Left renal cortex interstitium (tissue), 4 donors: ENCODE results near the gene SIAH2. TPM values are rescaled to one million over a fixed set of nuclear protein-coding genes. Genes with fewer than 3 reads are reported as not detected.

Experiments used
- DNase-seq, 4 donors: peaks; one replicate each; pipeline ENCODE4 v3.0.0-alpha.2; 2013; ENCODE audit warnings: low read depth in 4 of 4, low spot score in 2 of 4, missing footprints in 1 of 4
- polyA plus RNA-seq, 4 donors: library from polyadenylated mRNA; unstranded; fragments of 120-200 nt; gene quantifications; one replicate each; pipeline ENCODE4 v1.2.1, GENCODE V29; 2013; ENCODE audit not compliant: insufficient read length in 4 of 4

SIAH2 gene
- polyA plus RNA-seq, 4 donors, result 16.8 to 20.2 (median 18.8) TPM

DNA sequence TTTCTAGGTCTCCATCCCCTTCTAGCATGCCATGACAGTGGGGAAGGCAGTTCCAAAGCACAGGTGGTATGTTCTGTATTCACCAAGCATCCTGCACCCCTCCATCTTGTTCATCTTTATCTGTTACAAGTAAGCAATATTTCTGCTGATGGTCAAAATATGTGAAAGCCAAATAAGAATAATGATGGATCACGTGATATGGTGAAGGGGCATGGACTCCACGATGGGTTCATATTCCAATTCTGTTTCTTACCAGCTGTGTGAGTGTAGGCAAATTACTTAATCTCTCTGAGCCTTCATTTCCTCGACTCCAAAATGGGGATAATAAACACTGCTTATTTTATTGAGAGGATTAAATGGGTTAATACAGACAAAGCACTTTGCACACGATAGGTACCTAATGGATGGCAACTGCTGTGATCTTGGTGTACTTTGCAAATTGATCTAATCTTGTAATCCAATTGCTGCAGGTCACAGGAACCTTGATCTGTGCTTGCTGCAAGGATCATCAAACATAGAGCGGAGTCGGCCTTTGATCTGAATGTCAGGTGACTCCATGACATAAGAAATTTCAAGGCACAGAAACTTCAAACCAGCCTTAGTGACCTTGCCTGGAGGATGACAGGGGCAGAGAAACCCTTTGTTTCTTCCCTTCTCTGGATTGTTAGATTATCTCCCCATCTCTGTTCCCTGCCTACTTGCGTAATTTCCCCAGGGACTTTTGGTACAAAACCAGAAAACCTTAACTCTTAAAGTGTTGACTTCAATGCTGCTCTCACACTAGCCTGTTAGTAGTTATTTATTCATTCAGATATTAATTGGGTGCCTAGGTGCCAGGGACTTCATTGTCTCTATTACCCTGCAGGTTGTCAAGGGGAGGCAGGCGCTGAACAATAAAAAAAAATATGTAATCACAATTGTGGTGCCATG, 25.8 kb downstream of the SIAH2 start:
- DNase-seq, result no peak

DNA sequence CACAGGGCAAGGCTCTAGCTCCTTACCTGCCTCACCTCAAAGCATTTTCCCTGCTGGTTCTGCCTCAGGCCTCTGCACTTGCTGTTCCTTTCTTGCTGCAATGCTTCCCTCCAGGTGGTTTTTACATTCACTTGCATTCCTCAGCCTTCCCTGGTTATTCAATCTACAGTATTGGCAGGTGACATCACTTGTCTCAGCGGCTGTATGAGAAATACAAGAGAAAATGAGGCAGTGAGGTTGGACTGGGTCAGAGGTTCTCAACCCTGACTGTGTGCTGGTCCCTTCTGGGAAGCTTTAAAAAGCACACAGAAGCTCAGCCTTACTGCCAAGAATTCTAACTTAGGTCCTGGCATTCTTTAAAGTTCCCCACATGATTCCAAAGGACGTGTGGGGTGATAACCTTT, 26.7 kb downstream of the SIAH2 start:
- no peak for DNase-seq

DNA sequence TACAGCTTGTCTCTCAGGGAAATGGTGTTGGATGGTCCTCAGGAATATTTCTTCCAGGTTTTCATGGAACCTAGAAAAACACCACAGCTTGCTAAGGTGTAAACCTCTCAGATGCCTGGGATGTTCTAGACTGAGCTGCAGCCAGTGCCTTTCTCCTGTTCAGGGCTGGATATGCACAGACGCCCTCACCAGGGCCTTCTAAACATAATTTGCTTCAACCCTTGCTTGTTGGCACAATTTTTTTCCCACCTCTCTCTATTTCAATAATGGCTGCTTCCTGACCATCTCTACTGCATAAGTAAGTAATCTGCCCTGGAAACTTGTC, 28.2 kb downstream of the SIAH2 start:
- DNase-seq, result no peak

DNA sequence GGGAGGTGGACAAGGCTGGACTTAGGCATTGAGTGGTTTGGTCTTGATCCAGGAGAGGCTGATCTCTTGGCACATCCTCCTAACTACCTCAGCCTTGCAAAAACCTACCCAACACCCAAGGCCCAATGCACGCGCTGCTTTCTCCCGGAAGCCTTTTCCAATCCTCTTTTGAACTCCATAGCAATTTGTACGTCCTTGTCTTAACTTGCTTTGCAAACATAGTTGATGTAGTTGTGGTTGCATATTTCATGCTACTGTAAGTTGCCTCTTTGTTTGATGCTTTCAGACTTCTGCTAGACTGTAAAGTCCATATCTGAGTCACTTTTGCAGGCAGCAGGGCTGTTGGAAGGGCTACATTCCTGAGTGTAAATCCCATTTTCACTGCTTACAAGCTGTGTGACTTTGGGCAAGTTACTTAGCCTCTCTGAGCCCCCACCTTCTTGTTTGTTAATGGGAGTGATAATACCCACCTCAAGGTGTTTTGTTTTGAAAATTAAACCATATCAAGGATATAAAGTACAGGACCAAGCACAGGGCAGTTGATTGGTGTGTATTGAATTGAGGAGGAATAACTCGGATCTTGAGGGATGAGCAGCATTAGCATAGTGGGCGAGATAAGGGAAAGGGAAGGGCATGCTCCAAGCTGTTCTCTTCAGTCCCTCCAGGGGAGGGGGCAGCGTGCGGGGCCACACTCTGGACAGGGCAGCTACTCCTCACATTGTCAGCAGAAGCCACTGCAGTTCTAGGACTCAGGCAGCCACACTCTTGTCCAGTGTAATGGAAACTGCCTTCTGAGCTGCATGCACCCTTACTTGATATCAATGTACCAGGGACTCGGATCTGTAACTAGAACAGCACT, 28.8 kb downstream of the SIAH2 start:
- DNase-seq, result no peak

DNA sequence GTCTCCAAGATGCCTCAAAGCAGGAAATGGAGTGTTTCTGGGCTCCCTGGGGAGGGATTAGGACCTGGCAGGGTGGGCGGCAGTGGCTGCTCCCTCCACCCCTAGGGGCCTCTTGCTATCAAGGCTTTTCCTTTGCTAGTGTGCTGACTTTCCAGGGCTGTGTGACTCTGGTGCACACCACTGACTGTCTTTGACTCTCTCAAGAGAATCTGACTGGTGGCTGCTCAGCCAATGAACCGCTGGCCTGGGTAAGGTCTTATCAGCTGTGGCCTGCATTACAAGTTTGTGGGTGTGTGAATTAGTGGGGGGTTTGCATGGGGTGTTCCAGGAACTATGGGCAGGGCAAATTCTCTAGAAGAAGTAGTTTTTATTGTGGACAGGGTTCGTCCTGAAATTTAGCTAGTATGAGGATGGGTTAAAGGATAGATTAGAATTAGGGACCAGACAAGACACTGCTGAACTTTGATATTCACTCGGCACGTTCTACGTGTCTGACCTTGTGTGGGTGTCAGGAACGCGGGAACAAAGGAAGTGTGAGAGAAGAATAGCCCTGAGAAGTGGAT, 29.5 kb downstream of the SIAH2 start:
- no peak for DNase-seq

DNA sequence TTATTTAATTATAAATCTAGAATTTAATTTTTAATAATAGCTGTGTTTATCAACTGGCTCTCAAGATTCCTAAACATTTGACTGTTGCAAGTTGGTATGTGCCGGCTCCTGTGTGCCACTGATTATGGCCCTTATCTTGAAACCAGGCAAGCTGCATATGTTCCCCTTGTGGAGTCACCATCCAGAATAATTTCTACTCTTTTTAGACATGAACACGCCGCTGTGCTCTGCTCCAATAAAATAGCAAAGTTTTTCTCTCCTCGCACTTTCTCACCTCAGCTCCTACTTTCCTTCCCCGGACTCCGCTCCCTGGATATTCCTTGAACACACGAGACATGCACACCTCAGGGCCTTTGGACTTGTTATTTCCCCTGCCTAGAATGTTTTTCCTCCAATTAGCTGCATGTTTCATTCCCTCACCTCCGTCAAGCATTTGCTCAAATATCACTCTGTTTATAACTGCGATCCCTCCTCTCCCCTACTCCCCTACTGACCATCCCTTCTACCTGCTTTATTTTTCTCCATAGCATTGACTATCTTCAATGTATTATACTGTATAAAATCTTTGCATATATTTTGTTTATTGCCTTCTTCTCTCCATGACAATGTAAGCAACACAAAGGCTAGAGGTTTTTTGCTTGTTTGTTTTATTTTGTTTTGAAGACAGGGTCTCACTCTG, 33.1 kb downstream of the SIAH2 start:
- no peak for DNase-seq

DNA sequence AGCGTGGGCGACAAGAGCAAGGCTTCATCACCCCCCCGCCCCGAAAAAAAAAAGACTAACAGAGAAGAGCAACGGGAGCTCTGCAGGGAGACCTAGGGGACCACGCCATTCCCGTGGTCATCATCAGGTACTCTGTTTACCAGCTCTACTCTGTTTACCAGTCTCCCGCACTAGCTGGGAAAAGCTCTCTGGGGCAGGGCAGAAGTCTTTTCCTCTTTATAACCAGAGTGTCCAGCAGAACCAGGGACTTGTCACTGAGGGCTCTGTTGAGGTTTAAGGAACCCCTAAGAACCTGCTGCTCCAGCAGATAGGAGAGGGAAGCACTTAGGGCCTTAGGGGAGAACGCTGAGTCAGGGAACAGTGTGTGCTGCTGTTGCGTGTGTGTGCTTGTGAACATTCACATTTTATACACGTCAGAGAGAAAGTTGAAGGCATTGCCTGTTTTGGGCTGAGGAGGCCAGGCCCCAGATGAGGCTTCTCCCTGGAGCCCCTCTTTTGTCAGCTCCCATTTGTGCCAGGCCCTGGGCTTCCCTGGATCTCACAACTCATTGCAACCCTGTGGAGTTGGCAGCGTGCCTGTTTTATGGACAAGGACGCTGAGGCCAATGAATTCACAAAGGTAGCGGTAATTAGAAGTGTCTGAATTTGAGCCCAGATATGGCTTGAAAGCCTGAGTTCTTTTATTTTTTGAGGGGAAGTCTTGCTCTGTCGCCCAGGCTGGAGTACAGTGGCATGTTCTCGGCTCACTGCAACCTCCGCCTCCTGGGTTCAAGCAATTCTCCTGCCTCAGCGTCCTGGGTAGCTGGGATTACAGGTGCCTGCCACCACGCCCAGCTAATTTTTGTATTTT, 35.1 kb downstream of the SIAH2 start:
- no peak for DNase-seq

DNA sequence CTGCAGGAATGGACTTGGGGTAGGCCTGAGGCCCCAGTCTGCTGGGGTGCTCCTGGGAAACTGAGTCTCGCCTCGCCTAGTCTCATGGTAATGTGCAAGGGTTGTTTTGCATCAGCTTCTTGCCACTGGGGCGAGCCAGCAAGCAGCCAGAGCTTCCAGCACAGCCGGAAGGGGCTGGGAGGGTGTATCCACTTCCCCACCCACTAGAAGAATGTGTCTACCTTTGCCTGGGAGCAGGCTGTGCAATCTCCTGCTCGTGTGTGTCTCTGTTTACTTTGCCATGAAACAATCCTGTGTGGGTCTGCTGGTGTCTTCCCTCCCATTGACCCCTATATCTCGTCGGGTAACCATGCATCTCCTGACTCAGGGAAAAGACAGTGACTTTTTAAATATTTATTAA, 37.4 kb downstream of the SIAH2 start:
- DNase-seq, result no peak

DNA sequence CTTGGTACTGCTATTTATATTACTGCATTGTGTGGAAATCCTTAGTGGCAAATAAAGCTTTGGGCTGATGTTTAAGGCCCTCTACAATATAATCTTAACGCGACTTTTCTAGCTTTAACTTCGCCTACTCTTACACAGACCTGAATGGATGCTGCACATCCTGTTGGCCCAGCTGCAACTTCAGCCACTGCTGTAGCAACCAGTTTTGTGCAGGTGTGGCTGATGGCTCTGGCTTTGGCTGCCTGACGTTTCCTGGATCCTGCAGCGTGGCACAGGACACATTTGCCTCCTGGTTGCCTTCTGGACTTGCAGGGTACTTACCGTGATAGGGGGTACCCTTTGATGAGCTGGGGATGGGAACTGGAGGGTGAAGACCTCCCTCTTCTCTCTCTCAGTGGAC, 39.0 kb downstream of the SIAH2 start:
- no peak for DNase-seq

DNA sequence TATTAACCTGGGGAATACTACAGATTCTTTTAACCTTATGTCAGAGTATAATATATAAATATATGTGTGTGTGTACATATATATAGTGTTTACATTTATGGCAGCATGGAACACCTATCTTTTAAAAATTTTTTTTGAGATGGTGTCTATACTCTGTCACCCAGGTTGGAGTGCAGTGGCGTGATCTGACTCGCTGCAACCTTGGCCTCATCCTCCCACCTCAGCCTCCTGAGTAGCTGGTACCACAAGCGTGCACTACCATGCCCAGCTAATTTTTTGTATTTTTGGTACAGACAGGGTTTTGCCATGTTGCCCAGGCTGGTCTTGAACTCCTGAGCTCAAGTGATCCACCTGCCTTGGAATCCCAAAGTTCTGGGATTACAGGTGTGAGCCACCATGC, 40.7 kb downstream of the SIAH2 start:
- DNase-seq, result no peak

DNA sequence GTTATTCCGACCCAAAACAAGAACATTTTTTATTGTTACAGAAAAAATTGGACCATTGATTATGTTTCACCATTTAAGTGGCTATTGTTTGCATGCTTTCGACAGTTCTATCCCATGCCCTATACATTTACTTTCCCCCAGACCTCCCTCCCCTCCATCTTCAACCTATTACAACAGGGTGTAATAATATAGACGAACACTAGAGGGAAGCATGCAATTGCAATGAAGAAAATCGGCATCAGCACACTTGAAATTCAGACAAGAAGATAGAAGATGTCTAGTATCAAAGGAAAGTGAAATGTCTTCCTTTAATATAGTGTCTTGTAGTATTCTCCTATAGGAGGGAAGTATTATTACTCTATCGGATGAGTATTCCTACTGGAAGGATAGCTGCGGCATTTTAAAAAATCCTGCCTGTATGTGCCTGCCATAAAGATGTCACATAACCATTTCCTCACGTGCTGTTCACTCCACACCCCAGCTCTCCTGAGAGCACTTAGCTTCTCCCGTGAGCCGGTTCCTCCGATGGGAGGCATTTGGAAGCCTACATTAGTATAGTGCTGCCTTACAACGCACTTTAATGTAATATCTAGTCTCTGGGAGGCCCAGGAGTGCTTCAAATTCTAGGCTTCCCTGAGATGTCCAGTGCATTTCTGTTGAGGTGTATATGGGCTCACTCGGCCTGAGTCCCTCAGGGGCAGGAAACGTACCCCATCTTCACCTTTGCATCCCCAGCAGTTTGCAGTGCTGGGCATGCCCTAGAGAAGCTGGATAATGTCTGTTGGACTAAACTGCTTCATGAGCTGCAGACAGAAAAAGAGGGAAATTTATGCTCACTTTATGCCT, 41.5 kb downstream of the SIAH2 start:
- DNase-seq, result peak in 3 of 4 donors; percentile 40 to 55 (median 45)

DNA sequence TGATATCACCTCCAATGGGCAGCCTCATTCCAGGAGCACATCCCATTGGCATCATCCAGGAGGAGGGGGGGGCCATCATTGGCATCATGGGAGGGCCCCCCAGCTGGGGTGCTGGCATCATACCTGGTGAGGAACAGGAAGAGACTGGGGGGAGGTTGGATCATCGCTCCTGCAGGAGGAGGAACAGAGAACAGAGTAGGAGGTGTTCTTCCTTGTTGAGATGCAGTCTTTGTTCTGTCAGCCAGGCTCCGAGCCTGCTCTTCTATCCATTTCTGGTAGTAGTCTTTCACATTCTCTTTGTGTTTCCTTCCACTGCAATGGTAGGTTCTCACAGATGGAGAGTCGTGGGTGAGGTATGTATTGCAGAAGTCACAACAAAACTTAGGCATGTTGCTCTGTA, 42.5 kb downstream of the SIAH2 start:
- no peak for DNase-seq

DNA sequence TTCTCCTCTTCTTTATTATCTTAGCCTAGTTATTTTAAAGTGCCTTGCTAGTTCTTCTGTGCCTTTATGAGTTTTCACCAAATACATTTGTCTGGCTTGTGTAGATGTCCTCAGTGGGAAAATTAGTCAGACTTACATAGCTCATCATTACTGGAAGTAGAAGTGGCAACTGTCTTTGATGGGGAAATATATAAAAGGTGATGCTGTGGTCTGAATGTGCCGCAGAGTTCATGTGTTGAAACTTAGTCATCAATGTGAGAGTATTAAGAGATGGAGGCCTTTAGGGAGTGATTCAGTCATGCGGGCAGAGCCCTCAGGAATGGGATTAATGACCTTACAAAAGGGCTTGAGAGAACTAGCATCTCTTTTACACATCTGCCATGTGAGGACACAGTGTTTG, 52.9 kb downstream of the SIAH2 start:
- DNase-seq, result no peak

DNA sequence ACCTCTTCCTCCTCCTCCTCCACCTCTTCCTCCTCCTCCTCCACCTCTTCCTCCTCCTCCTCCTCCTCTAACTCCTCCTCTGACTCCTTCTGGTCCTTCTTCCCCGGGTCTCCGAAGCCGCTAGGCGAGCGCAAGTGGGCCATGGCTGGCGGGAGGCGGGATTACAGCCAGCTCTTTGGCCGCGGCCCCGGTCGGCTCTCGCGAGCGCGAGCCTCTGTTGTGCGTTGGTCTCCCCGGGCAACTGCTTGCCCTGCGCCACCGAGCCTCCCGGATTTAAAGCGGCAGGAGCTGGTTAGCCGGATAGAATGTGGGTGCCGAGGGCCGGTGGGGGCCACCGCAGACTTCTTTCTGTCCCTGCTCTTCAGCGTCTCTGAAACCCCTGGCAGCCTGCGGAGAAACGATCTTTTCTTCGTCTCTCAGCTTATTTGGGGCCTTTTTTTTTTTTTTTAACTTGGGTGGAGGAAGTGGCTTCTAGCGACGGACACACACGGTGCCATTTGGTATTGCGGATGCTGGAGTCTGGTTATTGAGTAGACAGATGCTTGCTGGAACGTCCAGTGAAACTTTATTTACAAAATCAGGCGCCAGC, 59.1 kb downstream of the SIAH2 start, which contains the start of gene ERICH6:
Gene ERICH6 (minus strand): TSS at position 165 of the 589 bp plus-strand sequence. CDS start 22 bp downstream, at position 143.
- DNase-seq, result peak; percentile 72 to 84 (median 80)

DNA sequence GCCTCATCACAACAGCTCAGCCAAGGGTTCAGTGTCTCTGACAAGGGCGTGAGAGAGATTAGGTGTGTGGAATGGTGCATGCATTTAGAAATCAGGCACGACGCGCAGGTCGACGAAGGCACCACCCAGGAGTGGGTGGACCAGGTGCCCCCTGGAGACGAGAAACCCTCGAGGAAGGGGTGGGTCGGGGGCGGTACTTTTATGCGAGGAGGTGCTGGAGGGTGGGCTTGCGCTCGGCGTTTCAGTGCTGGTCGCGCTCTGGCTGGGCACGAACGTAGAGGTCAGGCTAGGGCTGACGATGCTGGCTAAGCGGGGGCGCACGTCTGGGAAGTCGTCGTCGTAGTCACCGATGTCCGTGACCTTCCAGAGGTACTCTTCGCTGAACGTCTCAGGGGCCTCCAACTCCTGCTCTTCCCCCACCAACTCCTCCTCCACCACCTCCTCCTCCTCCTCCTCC, 59.6 kb downstream of the SIAH2 start:
- DNase-seq, result peak in 3 of 4 donors; percentile 29 to 36 (median 35)

DNA sequence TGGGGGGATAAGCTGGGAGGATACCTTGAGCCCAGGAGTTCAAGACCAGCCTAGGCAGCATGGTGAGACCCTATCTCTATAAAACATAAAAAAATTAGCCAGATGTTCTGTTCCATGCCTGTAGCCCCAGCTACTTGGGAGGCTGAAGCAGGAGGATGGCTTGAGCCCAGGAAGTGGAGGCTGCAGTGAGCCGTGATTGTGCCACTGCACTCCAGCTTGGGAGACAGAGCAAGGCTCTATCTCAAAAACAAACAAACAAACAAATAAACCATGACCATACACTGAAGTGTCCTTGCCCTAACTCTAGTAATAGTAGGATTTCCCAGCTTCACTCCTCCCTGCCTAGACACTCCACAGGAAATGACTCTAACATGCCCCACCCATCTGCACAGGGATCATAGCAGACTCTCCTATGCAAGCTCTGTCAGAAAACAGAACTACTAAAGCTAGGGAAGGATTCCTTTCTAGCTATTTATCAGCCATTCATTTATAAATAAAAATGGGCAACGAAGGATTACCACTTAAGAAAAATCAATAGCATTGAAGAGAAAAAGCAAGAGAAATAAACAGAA, 63.8 kb downstream of the SIAH2 start:
- DNase-seq, result no peak

DNA sequence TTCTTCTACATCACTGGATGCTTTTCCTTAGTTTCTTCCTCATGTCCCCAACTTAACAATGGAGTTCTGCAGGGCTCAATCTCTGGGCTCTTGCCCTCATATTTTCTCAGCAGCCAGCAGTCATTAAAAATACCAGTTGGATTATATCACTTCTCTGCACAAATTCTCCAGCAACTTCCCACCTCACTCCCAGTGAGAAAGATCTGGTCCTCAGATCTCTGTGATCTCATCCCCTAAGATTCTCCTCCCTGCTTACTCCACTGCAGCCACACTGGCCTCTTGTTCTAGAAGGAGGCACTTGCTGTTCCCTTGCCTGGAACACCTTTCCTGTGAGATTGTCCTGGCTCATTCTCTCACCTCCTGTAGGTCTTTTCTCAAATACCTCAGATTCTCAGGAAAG, 65.3 kb downstream of the SIAH2 start:
- DNase-seq, result no peak

DNA sequence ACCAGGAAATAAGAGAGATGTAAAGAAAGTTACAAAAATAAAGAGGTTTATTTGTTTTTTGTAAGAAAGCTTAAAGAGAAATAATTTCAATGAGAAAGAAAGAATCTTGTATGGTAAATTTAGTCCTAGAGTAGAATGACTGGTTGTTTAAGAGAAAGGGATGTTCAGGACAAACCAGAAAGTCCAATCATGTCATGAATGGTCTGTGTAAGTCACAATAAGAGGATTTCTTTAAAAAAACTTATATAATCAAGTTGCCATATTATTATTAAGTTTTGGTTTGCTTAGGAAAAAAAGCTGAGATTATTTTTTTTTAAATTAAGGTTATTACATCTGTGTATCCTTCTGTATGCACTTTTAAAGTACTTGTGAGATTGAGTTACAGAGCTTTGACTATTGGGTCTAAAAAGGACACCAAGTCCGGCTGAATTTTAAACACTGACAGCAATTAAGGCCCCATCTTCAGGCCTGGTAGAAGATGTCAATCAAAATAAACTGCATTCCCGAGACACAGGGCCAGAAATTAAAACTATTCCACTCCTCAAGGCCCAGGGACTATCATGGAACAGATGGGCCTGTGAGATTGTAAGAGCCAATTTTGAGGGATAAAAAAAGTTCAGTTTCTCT, 71.4 kb downstream of the SIAH2 start:
- no peak for DNase-seq
